ENCODE results near the gene RIPK1.

DNA sequence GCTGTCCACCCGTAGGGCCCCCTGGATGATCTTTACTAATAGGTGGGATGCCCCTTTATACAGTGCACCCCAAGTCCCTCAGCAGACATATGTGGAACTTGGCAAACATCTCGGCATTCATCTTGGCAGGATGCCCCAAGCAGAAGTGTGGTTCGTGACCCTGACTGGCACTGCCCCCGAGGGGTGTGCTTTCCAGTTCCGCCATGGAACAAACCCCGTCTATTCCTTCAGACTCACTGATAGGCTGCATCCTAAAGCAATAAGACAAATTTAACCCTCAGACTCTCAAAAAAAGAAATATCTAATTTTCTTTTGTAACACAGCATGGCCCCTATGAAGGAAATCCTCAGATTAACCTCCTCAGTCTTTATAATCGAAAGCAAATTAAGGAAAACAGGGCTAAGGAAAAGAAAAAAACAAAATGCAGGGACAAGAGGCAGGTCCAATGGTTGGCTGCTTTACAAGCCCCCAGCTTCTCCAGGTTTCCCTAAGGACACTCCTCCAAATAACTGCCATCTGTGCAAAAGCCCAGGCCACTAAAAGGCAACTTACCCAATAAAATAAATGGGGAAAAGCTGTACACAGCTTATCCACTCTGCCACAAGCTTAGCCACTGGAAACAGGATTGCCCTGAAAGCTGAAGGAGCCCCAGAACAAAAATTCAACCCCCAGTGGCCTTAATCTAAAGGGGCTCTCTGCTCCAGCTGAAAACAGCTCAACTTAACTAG, 30.5 kb upstream of the RIPK1 start:
- TF ChIP-seq CTCF (IDR thresholded peaks at IDR 0.05) (no peak), POLR2AphosphoS5 (IDR thresholded peaks at IDR 0.05) (no peak), POLR2A (IDR thresholded peaks at IDR 0.05) (no peak)
